LNCAP (cell line): ENCODE data around the gene SBF2.

ENCODE experiments used
- CTCF ChIP-seq: fragments of 450-650 bp; IDR thresholded peaks from 2 replicates; pipeline ENCODE4 v1.5.1; 2017; ENCODE audit warnings: mild to moderate bottlenecking

Gene SBF2

GRCh38 chr11:10274726-10275125, 19.3 kb downstream of the SBF2 start:
- no peak for TF ChIP-seq CTCF

GRCh38 chr11:10273738-10274137, 20.3 kb downstream of the SBF2 start:
- no peak for TF ChIP-seq CTCF

- TF ChIP-seq CTCF, result no peak
Observed at GRCh38 chr11:10272132-10272531, 21.9 kb downstream of the SBF2 start.

- no peak for TF ChIP-seq CTCF
Observed at GRCh38 chr11:10268746-10269488, 25.1 kb downstream of the SBF2 start.

- TF ChIP-seq CTCF, result no peak
Observed at GRCh38 chr11:10267821-10268220, 26.2 kb downstream of the SBF2 start.

GRCh38 chr11:10265936-10266335, 28.1 kb downstream of the SBF2 start:
- TF ChIP-seq CTCF, result no peak

GRCh38 chr11:10263929-10264328, 30.1 kb downstream of the SBF2 start:
- TF ChIP-seq CTCF, result no peak

GRCh38 chr11:10261821-10262220, 32.2 kb downstream of the SBF2 start:
- no peak for TF ChIP-seq CTCF
